WERI-Rb-1 (cell line): ENCODE data around the gene SYTL2.

Source experiments
- DNase-seq: peaks from one replicate; pipeline ENCODE4 v3.0.0-alpha.2; 2020
- H3K27ac ChIP-seq: fragments of 250-450 bp; sonication (Bioruptor Pico); 2 replicates; pipeline ENCODE4 v1.5.1; 2020; ENCODE audit warnings: mild to moderate bottlenecking, moderate library complexity
- H3K27me3 ChIP-seq: fragments of 250-450 bp; sonication (Bioruptor Pico); 2 replicates; pipeline ENCODE4 v1.5.1; 2021; ENCODE audit warnings: mild to moderate bottlenecking, low read depth, moderate library complexity; ENCODE audit not compliant: insufficient read depth, severe bottlenecking
- H3K36me3 ChIP-seq: fragments of 250-450 bp; sonication (Bioruptor Pico); 2 replicates; pipeline ENCODE4 v1.5.1; 2020; ENCODE audit warnings: mild to moderate bottlenecking, moderate library complexity
- H3K4me3 ChIP-seq: 2 replicates; pipeline ENCODE4 v1.5.1; 2011; ENCODE audit warnings: low read depth, mild to moderate bottlenecking, control low read depth, low read length
- H3K9me3 ChIP-seq: fragments of 250-450 bp; sonication (Bioruptor Pico); 2 replicates; pipeline ENCODE4 v1.5.1; 2021; ENCODE audit warnings: mild to moderate bottlenecking, moderate library complexity; ENCODE audit not compliant: severe bottlenecking
- CTCF ChIP-seq: IDR thresholded peaks from 2 replicates; pipeline ENCODE4 v1.5.1; 2011; ENCODE audit warnings: low read depth, mild to moderate bottlenecking, control low read depth, inconsistent platforms, low read length

The SYTL2 gene

GRCh38 chr11:85806876-85807275, 4.1 kb downstream of the SYTL2 start:
- Histone ChIP-seq H3K27me3 (no peaks in the 10 kb centered on the region), H3K9me3 (no peaks in the 10 kb centered on the region), H3K36me3 (no peaks in the 10 kb centered on the region), H3K27ac (no peak overlapping the region), H3K4me3 (no peak overlapping the region)
- TF ChIP-seq CTCF: no peak
- DNase-seq: no peak

- H3K4me3 ChIP-seq: no peak overlapping the region
- H3K9me3 ChIP-seq: no peaks in the 10 kb centered on the region
- no peak for TF ChIP-seq CTCF
- no peak for DNase-seq
- no peaks in the 10 kb centered on the region for H3K36me3 ChIP-seq
- no peak overlapping the region for H3K27ac ChIP-seq
- H3K27me3 ChIP-seq: no peaks in the 10 kb centered on the region
Measured at GRCh38 chr11:85806016-85806415, 4.9 kb downstream of the SYTL2 start.

GRCh38 chr11:85805387-85805786, 5.6 kb downstream of the SYTL2 start:
- no peak for DNase-seq
- Histone ChIP-seq H3K36me3 (no peaks in the 10 kb centered on the region), H3K27ac (no peak overlapping the region)

GRCh38 chr11:85803920-85804319, 7.0 kb downstream of the SYTL2 start:
- H3K36me3 ChIP-seq: no peaks in the 10 kb centered on the region
- TF ChIP-seq CTCF: no peak

More at GRCh38 chr11:85805387-85805786, 5.6 kb downstream of the SYTL2 start:
- Histone ChIP-seq H3K9me3 (no peaks in the 10 kb centered on the region), H3K27me3 (no peaks in the 10 kb centered on the region), H3K4me3 (no peak overlapping the region)
- no peak for TF ChIP-seq CTCF

GRCh38 chr11:85803303-85803702, 7.6 kb downstream of the SYTL2 start:
- TF ChIP-seq CTCF: no peak
- Histone ChIP-seq H3K27me3 (no peaks in the 10 kb centered on the region), H3K9me3 (no peaks in the 10 kb centered on the region), H3K4me3 (no peak overlapping the region), H3K27ac (no peak overlapping the region), H3K36me3 (no peaks in the 10 kb centered on the region)
- no peak for DNase-seq

More at GRCh38 chr11:85803920-85804319, 7.0 kb downstream of the SYTL2 start:
- no peaks in the 10 kb centered on the region for H3K9me3 ChIP-seq
- no peak for DNase-seq
- H3K27me3 ChIP-seq: no peaks in the 10 kb centered on the region
- H3K27ac ChIP-seq: no peak overlapping the region
- H3K4me3 ChIP-seq: no peak overlapping the region

- no peaks in the 10 kb centered on the region for H3K36me3 ChIP-seq
- no peak for DNase-seq
- H3K27ac ChIP-seq: no peak overlapping the region
Measured at GRCh38 chr11:85801527-85801926, 9.4 kb downstream of the SYTL2 start.

More at GRCh38 chr11:85801527-85801926, 9.4 kb downstream of the SYTL2 start:
- no peaks in the 10 kb centered on the region for H3K9me3 ChIP-seq
- no peaks in the 10 kb centered on the region for H3K27me3 ChIP-seq
- TF ChIP-seq CTCF: no peak
- no peak overlapping the region for H3K4me3 ChIP-seq
